Measurements from ENCODE around the gene CDH2.

CDH2 gene

DNA sequence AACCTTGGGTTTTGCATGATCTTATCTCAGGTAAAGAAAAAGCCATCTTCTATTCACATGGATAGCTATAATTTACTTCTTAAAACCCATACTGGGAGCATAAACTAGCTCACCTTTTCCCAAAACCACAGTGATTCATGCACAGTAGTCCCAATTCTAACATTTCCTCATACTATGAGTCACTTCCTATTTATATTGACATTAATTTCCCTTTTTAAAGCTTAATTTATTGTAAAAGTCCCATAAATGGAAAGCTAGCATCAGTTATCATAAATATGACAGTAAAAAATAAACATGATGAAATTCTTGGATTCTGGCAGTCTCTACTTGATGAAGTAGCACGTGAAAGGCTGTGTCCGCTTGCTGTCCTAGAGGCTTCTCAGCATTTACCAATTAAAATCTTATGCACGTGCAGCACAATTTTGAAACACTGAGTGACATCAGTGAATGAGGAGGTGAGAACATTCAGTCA is 180.1 kb downstream of the CDH2 start:
- no peak for DNase-seq (ENCODE audit: low read depth in 3 of 3)

- no peak for DNase-seq (ENCODE audit: low read depth in 3 of 3)
These were observed 181.0 kb downstream of the CDH2 start for GRCh38 chr18:27995770-27996502.

DNA sequence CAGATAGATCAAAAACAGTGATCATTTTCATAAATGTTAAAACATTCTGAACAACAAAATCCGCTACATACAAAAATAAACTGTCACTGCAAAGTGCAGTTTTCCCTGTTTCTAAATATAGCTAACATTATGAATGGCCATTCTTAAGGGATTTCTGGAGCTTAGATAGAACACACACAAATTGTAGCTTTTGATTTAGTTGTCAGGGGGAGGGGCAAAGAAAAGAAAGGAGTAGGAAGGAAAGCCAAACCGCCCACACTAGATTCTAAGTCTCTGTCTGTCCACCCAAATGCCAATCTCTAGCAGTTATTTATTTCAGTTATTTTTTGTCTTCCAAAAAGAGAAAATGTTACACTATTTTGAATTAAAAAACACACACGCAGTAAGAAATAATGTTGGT is 182.4 kb downstream of the CDH2 start:
- no peak for DNase-seq (ENCODE audit: low read depth in 3 of 3)

DNA sequence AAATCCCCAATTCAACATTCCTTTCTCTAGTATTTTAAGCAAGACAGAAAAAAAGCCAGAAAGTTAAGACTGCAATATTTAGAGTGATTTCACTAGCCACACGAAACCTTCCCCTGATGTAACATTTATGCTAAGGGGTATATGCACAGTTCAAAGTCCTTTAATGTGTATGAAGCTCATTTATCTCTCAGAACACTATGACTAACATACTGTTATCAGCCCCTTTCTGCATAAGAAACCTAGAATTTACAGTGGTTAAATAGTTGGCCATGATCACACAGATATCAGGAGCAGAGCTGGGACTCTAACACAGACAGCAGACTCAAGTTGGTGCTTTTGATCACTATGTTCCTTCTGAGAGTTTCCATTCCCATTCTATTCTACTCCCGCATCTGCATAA is 185.5 kb downstream of the CDH2 start:
- DNase-seq (ENCODE audit: low read depth in 3 of 3), result no peak

DNA sequence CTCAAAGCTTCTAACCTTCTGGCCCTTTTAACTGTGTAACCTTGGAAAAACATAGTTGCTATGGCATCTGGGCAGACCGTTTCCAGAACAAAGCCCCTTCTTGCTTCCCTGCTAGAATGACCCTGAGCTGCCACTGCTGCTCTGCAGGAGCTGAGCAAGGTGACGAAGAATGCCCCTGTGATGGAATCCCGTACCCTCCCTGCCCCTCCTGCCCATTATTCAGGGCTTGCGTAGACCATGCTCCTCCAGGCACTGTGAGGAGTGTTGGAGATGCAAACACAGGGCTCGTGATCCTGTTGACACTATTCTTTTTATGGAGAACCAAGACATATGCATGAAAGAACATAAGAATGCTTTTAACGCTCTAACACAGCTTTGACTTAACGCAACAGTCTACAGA is 191.1 kb downstream of the CDH2 start:
- DNase-seq (ENCODE audit: low read depth in 3 of 3), result no peak

DNA sequence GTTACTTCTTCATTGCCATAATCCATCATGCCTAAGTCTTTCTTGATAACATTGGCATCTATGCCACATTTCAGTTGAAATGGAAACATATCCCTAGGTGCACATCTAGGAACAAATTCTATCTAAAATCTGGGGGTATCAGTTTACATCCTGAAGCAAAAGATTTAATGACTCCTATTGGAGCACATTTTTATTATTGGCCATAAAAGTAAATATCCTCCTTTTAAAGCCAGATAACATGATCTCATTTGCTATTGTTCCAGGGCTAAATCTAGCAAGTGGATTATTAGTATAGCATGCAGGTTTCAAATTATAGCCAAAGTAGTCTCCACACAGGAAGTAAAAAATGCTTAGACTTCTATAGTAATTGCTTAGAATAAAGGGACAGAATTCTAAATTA is 193.2 kb downstream of the CDH2 start:
- DNase-seq (ENCODE audit: low read depth in 3 of 3), result no peak

DNA sequence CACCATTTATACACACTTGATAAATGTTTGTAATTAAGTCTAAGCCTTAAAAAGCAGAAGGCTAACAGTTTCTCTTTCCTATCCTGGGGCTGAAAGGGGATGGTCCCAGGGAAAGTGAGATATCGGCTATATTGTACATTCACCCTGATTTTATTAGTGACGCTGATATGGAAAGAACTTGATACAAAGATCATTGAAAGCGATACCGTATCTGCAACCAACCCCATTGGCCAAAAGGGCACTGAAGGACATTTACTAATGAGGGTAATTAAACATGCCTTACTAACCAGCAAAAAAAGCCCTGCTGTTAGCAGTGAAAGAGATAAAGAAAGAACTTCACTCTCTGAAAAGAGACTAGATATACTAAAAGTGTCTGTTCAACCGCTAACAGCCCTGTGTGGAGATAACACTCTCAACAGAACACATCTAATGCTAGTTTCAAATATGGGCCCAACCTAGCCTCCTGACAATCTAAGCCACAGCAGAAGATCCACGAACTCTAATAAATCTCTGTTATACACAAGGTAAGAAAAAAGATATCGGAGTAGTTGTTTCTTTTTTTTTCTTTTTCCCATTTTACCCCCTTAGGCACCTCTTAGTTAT is 200.0 kb downstream of the CDH2 start:
- no peak for DNase-seq (ENCODE audit: low read depth in 3 of 3)

- DNase-seq (ENCODE audit: low read depth in 3 of 3), result no peak
These were observed 206.6 kb downstream of the CDH2 start for GRCh38 chr18:27970321-27970720.

- DNase-seq (ENCODE audit: low read depth in 3 of 3), result no peak
These were observed 207.7 kb downstream of the CDH2 start for GRCh38 chr18:27969206-27969605.

- DNase-seq (ENCODE audit: low read depth in 3 of 3), result no peak
These were observed 208.8 kb downstream of the CDH2 start for GRCh38 chr18:27967913-27968824.

GRCh38 chr18:27966881-27967280 is 210.0 kb downstream of the CDH2 start:
- no peak for DNase-seq (ENCODE audit: low read depth in 3 of 3)

- no peak for DNase-seq (ENCODE audit: low read depth in 3 of 3)
These were observed 212.1 kb downstream of the CDH2 start for GRCh38 chr18:27964811-27965210.

- DNase-seq (ENCODE audit: low read depth in 3 of 3), result no peak
These were observed 217.8 kb downstream of the CDH2 start for GRCh38 chr18:27959101-27959500.

- no peak for DNase-seq (ENCODE audit: low read depth in 3 of 3)
These were observed 220.8 kb downstream of the CDH2 start for GRCh38 chr18:27956001-27956640.

DNA sequence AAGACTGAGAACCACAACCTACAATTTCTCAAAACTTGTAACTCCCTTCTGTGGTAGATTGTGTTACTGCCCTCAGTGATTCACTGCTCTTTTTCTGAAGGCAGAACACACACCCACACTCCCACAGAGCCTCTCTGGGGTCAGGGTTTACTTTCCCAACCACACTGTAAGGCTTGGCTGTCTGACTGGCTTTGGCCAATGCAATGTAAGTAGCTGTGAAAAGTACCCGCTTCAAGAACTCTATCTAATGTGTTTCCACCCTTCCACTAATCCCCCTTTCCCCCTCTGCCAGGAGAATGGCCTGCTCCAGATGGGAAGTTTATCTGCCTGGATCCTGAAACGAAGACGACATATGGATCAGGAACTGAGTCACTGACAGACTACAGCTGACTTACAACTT is 222.7 kb downstream of the CDH2 start:
- DNase-seq (ENCODE audit: low read depth in 3 of 3), result no peak

DNA sequence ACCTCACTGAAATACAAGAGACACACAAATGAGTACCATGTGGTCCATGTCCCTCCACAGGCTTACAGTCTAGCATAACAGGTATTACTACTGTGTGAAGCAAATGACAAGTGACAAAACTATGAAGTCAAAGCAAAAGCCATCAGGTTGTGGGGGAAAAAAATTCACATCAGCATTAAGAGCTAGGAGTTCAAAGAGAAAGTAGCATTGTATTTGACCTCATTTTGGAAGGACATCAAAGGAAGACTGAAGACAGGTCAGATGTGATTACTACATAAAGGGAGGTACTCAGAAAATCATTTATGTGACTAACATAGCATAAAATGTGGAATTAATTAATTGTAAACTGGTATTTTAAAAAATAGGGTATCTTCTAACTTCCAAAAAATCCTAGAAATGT is 224.2 kb downstream of the CDH2 start:
- DNase-seq (ENCODE audit: low read depth in 3 of 3), result no peak

- no peak for DNase-seq (ENCODE audit: low read depth in 3 of 3)
These were observed 226.2 kb downstream of the CDH2 start for GRCh38 chr18:27950648-27951228.

GRCh38 chr18:27948986-27949385 is 227.9 kb downstream of the CDH2 start:
- DNase-seq (ENCODE audit: low read depth in 3 of 3), result no peak

GRCh38 chr18:27942706-27943105 is 234.2 kb downstream of the CDH2 start:
- DNase-seq (ENCODE audit: low read depth in 3 of 3), result no peak

GRCh38 chr18:27931535-27931934 is 245.4 kb downstream of the CDH2 start:
- DNase-seq (ENCODE audit: low read depth in 3 of 3), result no peak

GRCh38 chr18:27922780-27923179 is 254.2 kb downstream of the CDH2 start:
- DNase-seq (ENCODE audit: low read depth in 3 of 3), result no peak
